Activated CD4-positive, alpha-beta T cell treated with anti-CD3 and anti-CD28 coated beads, Interleukin-2, amount 50 U/mL, for 24 hours (primary cell): ENCODE data around the gene HVCN1.
"Not testable (repeated sequence)": the region's sequence is repeated elsewhere in the genome, so short reads cannot be mapped to it uniquely, and the experiment has no call there.

ENCODE experiments used
- DNase-seq, 2 donors: peaks; one replicate each; pipeline ENCODE4 v3.0.0-alpha.2; 2020; ENCODE audit warnings: low read depth in 1 of 2, low spot score in 1 of 2

The HVCN1 gene, protein sequence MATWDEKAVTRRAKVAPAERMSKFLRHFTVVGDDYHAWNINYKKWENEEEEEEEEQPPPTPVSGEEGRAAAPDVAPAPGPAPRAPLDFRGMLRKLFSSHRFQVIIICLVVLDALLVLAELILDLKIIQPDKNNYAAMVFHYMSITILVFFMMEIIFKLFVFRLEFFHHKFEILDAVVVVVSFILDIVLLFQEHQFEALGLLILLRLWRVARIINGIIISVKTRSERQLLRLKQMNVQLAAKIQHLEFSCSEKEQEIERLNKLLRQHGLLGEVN

DNA sequence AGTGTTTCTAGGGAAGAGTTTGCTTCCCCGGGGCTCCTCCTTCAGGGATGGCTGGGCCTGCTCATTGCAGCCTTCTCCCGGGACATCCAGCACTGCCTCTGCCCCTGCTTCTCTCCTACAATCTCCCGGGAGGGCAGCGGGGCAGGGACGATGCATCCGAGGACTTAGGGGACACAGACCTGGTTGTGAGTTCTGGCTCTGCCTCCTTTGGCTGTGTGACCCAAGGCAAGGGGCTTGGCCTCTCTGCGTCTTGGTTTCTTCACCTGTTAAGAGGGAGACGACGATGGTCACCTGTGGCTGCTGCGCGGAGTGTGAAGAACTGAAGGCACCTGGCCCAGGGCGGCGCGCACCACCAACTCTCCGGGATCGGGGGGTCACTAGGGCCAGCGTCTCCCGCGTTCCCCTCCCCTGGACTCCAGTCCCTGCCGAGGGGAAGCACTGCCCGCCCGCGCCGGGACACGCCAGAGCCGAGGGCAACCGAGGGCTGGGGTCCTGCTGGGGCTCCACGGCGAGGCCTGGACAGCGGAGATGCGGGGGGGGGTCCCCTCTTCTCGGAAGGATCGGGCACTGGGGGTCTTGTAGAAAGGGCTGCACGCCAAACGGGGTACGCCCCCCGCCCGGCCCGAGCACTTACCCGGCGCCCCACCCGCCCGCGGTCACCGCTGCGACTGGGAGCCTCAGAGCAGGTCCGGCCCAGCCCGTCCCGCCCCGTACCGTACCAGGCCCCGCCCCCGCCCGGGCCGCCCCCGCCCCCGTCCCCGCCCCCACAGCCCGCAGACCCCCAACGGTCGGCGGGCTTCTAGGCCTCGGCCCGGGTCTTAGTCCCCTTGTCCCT is at the start of gene HVCN1:
Gene HVCN1, minus strand, starts transcription at position 670 of the 835 bp plus-strand sequence. CDS start 5,870 bp downstream, outside the sequence.
- no peak for DNase-seq

DNA sequence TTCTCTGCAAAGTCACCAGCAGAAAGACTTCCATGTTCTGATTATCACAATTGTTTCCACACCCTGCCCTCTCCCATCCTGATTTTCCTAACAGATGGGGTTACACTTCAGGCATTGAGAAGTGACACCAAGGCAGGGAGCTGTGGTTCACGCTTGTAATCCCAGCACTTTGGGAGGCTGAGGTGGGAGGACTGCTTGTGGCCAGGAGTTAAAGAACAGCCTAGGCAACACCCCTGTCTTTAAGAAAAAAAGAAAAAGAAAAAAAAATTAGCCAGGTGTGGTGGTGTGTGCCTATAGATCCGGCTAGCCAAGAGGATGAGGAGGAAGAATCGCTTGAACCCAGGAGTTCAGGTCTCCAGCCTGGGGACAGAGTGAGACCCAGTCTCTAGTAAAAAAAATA is 48.6 kb upstream of the HVCN1 start:
- DNase-seq: no peak

DNA sequence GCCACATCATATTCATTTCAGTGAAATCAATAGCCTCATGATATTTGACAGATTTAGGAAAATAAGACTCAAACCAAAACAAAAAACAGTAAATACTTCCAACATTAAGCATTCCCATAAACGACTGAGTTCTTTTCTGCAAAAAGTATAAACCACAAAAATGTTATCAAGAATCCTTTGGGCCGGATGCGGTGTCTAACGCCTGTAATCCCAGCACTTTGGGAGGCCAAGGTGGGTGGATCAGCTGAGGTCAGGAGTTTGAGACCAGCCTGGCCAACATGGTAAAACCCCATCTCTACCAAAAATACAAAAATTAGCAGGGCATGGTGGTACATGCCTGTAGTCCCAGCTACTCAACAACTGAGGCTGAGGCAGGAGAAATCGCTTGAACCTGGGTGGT is 48.1 kb upstream of the HVCN1 start:
- not testable (repeated sequence) for DNase-seq

DNA sequence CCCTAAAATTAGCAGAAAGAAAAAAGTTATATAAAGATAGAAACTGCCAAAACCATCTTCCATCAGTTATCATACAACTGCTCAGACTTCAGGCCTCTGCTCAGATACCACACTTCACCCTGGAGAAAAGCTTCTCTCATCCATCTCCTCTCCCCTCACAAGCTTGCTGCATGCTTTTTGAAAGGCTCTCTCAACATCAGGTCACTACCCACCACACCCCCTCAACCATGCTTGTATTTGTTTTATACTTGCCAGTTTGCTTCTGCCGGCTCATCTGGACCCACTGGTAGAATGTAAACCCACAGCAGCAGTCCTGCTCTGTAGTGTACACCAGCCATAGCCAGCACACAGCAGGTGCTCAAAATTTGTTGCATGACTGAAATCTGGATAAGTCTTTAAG is 45.0 kb upstream of the HVCN1 start:
- DNase-seq: no peak

DNA sequence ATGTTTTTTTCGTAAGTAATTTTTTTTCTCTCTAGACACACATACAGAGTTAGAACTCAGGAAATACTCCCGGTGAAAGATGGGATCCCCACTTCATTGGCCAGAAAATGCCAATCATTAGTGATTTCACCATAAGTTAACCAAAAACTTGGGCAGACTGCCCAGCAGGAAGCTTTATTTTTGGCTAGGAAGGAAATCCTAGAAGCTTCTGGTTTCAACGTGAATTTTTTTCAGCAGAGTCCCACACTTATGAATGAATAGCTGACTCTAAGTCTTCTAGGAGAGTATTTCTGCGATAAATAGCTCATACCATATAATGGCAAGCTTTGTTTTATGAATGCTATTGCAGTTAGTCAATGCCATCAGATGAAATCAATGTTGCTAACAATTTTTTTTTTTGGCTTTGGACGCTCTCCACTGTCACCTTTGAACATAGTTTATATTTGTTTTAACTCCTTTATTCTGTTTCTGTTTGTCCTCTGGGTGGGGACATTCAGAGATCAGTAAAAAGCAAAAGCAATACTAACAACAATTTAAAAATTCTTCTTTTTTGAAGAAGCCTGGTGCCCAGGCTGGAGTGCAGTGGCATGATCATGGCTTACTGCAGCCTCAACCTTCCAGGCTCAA is 44.3 kb upstream of the HVCN1 start:
- DNase-seq: no peak

DNA sequence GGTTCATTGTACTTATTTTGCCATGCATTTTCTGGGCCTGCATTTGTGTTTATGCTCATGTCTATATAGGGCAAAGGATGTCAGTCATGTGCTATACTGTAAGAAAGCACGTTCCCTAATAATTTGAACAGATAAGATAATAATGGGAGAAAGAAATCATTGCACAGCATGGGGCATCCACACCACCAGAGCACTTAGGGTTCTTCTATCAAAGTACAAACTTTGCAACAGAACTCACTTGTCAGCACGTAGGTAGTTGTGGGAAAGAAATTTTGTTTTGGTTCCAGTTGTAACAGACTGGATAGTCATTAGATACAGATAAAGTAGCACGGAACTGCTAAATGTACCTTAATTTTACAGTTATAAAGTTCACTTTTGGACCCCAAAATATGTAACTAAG is 43.7 kb upstream of the HVCN1 start:
- no peak for DNase-seq

DNA sequence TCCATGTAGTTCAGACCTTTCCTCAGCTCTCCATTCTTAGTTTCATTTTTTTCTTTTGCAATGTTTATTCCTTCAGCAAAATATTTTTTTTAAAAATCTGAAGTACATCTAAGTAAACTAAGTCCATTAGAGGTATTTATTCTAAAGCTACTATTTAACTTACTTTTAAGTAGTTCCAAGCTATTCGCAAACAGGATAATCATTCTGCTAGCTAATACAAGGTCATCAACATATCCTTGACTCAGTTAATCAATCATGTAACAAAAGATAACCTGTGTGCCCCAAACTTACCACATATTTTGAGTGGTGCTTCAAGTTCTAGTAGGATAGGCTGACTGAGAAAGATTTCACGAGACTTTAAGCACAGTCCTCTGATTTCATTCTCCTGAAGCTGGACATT is 42.6 kb upstream of the HVCN1 start:
- DNase-seq: no peak

DNA sequence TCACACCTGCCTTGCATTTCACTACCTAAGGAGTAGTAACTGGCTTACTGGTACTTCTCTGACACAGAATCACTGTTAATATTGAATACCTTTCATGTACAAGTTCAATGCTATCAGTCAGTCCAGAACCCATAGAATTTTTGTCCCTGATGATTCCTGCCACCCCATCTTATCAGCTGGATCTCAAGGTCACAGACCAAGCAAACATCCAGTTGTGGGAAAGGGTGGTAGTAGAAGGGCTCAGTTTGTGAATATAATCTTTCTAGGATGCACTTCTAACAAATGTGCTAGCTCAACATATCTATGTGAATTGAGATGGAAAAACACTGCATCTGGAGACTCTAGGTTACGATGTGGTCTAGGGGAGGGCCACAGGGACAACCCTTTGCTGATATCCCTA is 39.7 kb upstream of the HVCN1 start:
- DNase-seq: no peak

DNA sequence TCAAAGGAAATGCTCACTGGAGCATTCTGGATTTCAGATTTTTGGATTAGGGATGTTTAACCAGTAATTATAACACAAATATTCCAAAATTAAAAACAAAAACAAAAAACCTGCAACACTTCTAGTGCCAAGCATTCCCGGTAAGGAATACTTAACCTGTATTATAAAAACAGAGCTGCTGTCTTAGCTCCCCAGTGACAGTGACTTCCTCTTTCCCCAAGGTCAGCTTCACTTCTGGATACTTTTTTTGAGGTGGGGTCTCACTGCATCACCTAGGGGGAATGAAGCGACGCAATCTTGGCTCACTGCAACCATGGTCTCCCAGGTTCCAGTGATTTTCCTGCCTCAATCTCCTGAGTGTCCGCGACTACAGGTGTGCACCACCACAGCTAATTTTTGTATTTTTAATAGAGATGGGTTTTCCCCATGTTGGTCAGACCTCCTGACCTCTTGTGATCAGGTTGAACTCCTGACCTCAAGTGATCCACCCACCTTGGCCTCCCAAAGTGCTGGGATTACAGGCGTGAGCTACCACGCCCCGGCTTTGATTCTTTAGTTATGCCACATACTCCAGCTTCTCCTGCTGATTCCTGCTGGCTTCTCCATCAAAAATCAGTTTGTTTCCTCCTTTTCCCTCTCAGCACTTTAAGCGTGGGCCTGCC is 37.9 kb upstream of the HVCN1 start:
- DNase-seq: no peak

DNA sequence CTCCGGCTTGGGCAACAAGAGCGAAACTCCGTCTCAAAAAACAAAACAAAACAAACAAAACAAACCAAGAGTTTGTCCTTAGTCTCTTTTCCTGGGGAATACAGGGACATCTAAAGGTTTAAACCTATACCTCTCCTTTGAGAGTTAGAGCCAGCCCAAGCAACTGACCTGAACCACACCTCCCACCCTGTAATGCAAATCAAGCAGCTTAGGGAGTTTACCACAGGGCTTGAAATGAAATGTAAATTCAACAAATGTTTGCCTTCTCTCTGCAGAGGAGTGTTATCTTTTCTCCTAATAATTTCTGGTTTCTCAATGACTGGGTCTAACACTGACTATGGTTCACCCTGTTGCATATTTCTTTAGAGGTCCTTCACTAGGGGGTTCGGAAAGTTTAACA is 37.1 kb upstream of the HVCN1 start:
- no peak for DNase-seq

DNA sequence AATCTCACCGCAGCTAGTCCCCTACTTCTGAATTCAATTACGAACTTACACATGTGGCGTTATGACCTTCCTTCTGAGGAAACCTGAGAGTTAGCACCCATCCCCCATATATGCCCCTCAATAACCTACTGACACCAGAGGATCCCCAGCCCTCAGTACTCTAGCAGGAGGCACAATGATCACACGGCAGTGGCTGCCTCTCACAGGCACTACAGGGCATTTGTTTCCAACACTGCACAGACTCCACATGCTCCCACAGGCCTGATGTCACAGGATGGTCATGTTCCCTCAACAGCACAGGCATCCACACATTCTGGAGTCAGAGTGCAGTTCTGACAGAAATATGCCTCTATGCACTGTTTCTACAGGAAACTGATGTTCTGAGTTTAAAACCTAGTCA is 36.4 kb upstream of the HVCN1 start:
- DNase-seq: no peak

DNA sequence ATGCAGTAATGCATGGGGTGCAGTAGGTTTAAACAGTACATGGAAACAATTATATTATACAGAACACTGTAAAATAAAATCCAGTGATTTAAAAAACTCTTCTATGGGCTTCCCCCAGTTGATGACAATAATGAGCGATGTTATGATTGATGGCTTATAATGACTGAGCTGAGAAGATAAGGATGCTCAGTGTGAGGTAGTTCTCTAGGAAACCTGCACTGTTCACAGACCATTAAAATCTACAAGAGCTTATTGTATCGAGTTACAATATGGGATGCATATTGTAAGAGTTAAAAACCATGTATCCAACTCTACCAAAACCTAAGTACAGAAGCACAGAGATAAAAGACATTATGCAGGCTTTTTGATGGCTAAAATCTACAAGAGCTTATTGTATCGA is 34.0 kb upstream of the HVCN1 start:
- not testable (repeated sequence) for DNase-seq

DNA sequence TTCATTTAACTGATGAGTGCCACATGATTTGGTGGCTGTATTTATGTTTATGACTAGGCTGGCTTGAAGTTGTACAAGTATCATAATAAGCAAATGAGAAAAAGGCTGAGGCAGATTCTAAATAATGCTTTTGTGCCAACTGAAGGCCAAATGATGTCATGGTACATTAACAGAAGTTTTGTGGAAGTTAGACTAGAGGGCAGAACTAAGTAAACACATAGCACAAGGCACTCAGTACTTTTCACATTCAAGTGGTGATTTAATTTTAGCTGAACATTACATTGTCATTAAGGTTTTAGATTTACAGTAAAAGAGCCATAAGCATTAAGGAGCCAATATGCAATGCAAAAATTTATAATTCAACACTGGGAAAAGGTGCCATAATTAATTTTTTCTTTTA is 32.7 kb upstream of the HVCN1 start:
- DNase-seq: no peak

DNA sequence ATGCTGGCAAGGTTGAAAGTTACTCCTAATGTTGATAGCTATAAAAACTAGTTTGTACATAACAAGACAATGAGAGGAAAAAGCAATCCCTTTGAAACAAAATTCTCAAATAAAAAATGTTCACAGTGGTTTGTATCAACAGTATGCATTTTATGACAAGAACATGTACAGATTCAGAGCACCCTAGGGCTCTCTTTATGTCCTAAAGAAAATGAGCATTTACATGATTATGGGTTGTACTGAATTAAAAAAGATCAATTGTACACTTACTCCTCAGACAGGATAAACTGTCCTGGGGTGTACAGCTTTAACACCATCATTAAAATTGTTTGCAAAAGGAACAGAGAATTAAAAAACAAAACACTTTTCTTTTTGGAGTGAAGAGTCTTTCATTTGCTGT is 31.6 kb upstream of the HVCN1 start:
- DNase-seq: no peak

DNA sequence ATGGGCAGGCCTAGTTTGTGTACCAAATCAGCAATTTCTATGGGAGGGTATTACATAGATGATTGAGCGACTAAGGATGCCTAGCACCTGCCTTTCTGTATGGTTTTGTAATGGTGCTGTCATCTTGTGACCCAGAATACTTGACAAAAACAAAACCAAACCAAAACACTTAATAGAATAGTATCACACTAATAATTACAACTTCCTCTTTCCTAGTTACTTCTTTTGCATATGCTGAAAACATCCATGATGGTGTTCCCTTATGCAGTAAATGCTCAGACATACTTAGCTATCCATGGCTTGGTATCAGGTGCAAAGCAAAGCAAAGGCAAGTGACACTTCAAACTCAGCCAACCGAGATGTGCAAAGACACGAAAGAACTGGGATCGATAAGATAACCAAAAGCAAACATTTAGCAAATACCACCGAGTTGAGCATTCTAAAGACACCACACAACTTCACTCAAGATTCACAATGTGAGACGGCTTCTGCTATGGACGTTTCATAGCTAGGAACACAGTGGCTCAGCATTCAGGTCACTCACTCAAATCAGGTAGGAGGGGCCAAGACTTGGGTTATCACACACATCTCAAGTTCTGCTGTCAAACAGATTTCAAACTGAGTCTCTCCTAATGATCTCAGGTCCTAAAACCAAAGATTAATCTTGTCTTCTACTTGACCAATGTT is 29.4 kb upstream of the HVCN1 start:
- no peak for DNase-seq

DNA sequence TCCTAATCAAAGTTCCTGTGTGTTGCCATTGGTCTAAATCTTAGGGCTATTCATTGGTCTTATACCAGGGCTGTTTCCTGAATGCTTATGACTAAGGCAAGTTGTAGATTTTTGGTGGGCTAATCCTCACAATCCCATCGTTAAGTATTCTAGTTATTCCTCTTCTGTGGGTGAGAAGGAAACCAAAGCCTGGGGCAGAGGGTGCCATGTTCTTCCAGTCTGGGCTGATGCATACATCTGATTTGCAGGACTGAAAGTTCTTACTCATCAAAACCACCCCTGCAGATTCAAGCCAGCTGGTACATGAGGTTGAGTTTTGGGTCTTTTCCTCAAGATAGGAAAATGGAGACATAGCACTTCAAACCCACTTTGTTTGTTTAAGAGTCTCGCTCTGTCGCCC is 28.1 kb upstream of the HVCN1 start:
- DNase-seq: peak in 1 of 2 donors; percentile 18

DNA sequence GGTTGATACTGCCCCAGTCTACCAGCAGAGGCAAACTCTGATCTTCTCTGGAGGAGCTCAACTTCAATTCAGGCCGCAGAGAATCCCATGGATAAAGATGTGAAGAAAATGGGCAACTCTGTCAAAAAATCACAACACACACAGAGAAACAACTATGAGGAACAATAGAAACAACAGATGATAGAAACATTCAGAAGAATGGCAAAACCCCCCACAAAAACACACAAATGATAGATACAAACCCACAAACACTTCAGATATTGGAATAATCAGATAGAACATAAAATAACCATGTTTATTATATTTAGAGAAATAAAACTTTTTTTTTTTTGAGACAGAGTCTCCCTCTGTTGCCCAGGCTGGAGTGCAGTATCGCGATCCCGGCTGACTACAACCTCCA is 20.0 kb upstream of the HVCN1 start:
- DNase-seq: no peak

DNA sequence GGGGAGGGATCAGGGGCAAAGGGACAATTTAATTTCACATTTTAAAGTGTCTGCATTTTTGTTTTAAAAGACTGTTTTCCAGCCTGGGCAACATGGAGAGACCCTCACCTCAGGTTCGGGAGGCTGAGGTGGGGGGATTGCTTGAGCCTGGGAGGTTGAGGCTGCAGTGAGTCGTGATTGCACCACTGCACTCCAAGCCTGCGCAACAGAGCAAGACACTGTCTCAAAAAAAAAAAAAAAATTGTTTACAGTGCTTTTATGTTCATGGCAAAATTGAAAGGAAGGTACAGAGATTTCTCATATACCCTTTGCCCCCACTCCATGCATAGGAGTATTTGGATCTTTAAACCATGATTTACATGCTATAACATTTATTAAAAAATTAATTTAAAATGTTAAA is 16.4 kb upstream of the HVCN1 start:
- DNase-seq: no peak

DNA sequence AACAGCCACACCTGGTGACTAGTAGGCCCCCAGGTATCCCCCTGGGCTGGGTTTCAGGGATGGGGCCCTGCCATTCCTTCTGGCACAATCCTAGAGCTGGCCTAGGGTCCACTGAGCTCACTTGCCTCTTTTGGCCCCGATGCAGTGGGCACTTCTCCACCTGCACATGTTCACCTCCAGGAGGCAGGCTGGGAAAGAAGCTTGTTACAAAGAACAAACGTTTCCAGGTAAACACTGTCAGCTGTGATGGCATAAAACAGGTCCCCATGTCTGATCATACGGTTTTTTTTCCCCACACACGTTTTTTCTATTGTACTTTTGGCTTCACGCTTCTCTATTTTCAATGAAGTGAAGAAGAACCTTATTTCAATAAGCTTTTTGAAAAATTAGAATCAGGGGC is 15.8 kb upstream of the HVCN1 start:
- DNase-seq: no peak

DNA sequence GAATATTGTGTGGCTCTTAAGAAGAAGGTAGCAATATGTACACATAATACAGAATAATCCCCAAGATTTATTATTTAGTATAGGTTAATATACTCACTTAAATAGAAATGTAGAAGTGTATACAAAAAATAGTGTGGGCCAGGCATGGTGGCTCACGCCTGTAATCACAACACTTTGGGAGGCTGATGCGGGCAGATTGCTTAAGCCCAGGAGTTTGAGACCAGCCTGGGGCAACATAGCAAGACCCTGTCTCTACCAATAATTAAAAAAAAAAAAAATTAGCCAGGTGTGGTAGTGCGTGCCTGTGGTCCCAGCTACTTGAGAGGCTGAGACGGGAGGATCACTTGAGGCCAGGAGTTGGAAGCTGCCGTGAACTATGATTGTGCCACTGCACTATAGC is 15.3 kb upstream of the HVCN1 start:
- DNase-seq: no peak

DNA sequence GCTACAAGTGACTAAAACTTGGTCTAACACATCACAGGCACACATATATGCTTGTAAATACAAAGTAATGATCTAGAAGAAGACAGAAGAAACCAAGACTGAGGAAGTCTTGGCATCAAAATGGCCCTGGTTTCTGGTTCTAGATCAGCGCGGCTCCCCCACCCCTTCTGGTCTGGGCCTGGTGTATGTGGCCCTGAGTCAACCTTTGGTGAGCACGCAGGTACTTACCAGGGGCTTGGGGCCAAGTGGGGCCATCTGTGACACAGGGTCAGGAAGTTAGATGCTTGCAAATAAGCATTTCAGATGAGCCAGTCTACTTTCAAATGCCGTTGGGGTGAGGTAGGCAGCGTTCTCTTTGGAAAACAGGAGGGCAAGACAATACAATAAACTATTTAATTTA is 13.2 kb upstream of the HVCN1 start:
- no peak for DNase-seq
